ENCODE data around the gene ABI2.

- TF ChIP-seq CTCF (IDR thresholded peaks at IDR 0.05) = no peak
- no peak for TF ChIP-seq SIN3A (IDR thresholded peaks at IDR 0.05; ENCODE audit: borderline replicate concordance, insufficient read depth, low read depth, low read length)
- no peak for TF ChIP-seq POLR2AphosphoS5 (IDR thresholded peaks at IDR 0.05; ENCODE audit: low read depth, low read length)
- TF ChIP-seq TCF7L2 (IDR thresholded peaks at IDR 0.05; ENCODE audit: low read depth, low read length) = no peak
- no peak for TF ChIP-seq REST (IDR thresholded peaks at IDR 0.05; ENCODE audit: insufficient read depth in 1 of 2, low read depth in 2 of 2, low read length in 1 of 2)
Measured at GRCh38 chr2:203400805-203401585, 72.8 kb downstream of the ABI2 start.
